H9 (cell line): ENCODE measurements around the gene SBK2. TPM values are rescaled to one million over a fixed set of nuclear protein-coding genes. Genes with fewer than 3 reads are reported as not detected.

ENCODE experiments used
- DNase-seq: peaks from one replicate; pipeline ENCODE4 v3.0.0-alpha.2; 2017
- H2AFZ ChIP-seq: one replicate; pipeline ENCODE4 v1.6.1; 2013; ENCODE audit warnings: mild to moderate bottlenecking, low read length, control low read depth, moderate library complexity
- H2AK5ac ChIP-seq: 2 replicates; pipeline ENCODE4 v1.6.1; 2013; ENCODE audit warnings: low read length, control low read depth, mixed read lengths; ENCODE audit not compliant: insufficient read length
- H2BK120ac ChIP-seq: one replicate; pipeline ENCODE4 v1.6.1; 2013; ENCODE audit warnings: low read depth, mild to moderate bottlenecking, low read length, control low read depth, inconsistent platforms; ENCODE audit not compliant: poor library complexity, severe bottlenecking
- H2BK12ac ChIP-seq: 2 replicates; pipeline ENCODE4 v1.6.1; 2013; ENCODE audit warnings: low read length, control low read depth, mixed read lengths, low read depth; ENCODE audit not compliant: insufficient read length
- H2BK15ac ChIP-seq: 2 replicates; pipeline ENCODE4 v1.6.1; 2013; ENCODE audit warnings: low read depth, low read length, control low read depth
- H2BK20ac ChIP-seq: one replicate; pipeline ENCODE4 v1.6.1; 2013; ENCODE audit warnings: low read depth, mild to moderate bottlenecking, low read length, control low read depth, inconsistent platforms; ENCODE audit not compliant: poor library complexity, severe bottlenecking
- H2BK5ac ChIP-seq: 2 replicates; pipeline ENCODE4 v1.6.1; 2013; ENCODE audit warnings: low read length, control low read depth, mixed read lengths; ENCODE audit not compliant: insufficient read length
- H3K14ac ChIP-seq: 2 replicates; pipeline ENCODE4 v1.6.1; 2013; ENCODE audit warnings: low read length, control low read depth; ENCODE audit not compliant: insufficient read depth
- H3K18ac ChIP-seq: 2 replicates; pipeline ENCODE4 v1.6.1; 2013; ENCODE audit warnings: low read depth, mild to moderate bottlenecking, mixed read lengths, low read length, control low read depth; ENCODE audit not compliant: insufficient read length
- H3K23ac ChIP-seq: 2 replicates; pipeline ENCODE4 v1.6.1; 2013; ENCODE audit warnings: low read length, control low read depth, mixed read lengths, low read depth; ENCODE audit not compliant: insufficient read length
- H3K23me2 ChIP-seq: 2 replicates; pipeline ENCODE4 v1.6.1; 2013; ENCODE audit warnings: low read depth, mild to moderate bottlenecking, mixed read lengths, low read length, control low read depth; ENCODE audit not compliant: insufficient read length, poor library complexity, severe bottlenecking
- H3K27ac ChIP-seq: 2 replicates; pipeline ENCODE4 v1.5.1; 2013; ENCODE audit warnings: low read length, control low read depth, mixed read lengths, low read depth; ENCODE audit not compliant: insufficient read length
- H3K27me3 ChIP-seq: 2 replicates; pipeline ENCODE4 v1.6.1; 2013; ENCODE audit warnings: low read length, control low read depth, inconsistent platforms; ENCODE audit not compliant: insufficient read depth
- H3K4ac ChIP-seq: 2 replicates; pipeline ENCODE4 v1.6.1; 2013; ENCODE audit warnings: low read depth, mild to moderate bottlenecking, control low read depth, inconsistent platforms, low read length, moderate library complexity
- H3K4me1 ChIP-seq: 2 replicates; pipeline ENCODE4 v1.6.1; 2013; ENCODE audit warnings: low read length, control low read depth, inconsistent platforms; ENCODE audit not compliant: insufficient read depth
- H3K4me2 ChIP-seq: 2 replicates; pipeline ENCODE4 v1.6.1; 2013; ENCODE audit warnings: low read length, control low read depth, mixed read lengths; ENCODE audit not compliant: insufficient read length, insufficient read depth
- H3K56ac ChIP-seq: 2 replicates; pipeline ENCODE4 v1.6.1; 2013; ENCODE audit warnings: low read depth, mild to moderate bottlenecking, mixed read lengths, low read length, control low read depth; ENCODE audit not compliant: insufficient read length
- H3K79me1 ChIP-seq: 2 replicates; pipeline ENCODE4 v1.6.1; 2013; ENCODE audit warnings: low read depth, mild to moderate bottlenecking, moderate library complexity, low read length, control low read depth, inconsistent platforms; ENCODE audit not compliant: insufficient read depth, poor library complexity, severe bottlenecking
- H3K79me2 ChIP-seq: 2 replicates; pipeline ENCODE4 v1.6.1; 2013; ENCODE audit warnings: low read length, control low read depth, inconsistent platforms; ENCODE audit not compliant: insufficient read depth
- H3K9ac ChIP-seq: 2 replicates; pipeline ENCODE4 v1.6.1; 2013; ENCODE audit warnings: low read length, control low read depth, mixed read lengths; ENCODE audit not compliant: insufficient read length; ENCODE audit errors: extremely low read depth
- H3K9me3 ChIP-seq: one replicate; pipeline ENCODE4 v1.6.1; 2013; ENCODE audit warnings: low read depth, low read length, inconsistent platforms; ENCODE audit not compliant: control insufficient read depth
- H3T11ph ChIP-seq: one replicate; pipeline ENCODE4 v1.6.1; 2013; ENCODE audit warnings: mild to moderate bottlenecking, low read length, control low read depth, inconsistent platforms
- H4K20me1 ChIP-seq: one replicate; pipeline ENCODE4 v1.6.1; 2013; ENCODE audit not compliant: control insufficient read depth, insufficient read length, insufficient read depth
- H4K5ac ChIP-seq: 2 replicates; pipeline ENCODE4 v1.6.1; 2013; ENCODE audit warnings: low read depth, mild to moderate bottlenecking, mixed read lengths, low read length, control low read depth; ENCODE audit not compliant: insufficient read length
- H4K8ac ChIP-seq: replicated peaks from 2 replicates; pipeline ENCODE4 v1.6.1; 2013; ENCODE audit warnings: low read length, control low read depth, mixed read lengths, low read depth; ENCODE audit not compliant: insufficient read length
- H4K91ac ChIP-seq: 2 replicates; pipeline ENCODE4 v1.6.1; 2013; ENCODE audit warnings: low read depth, mild to moderate bottlenecking, moderate library complexity, mixed read lengths, low read length, control low read depth; ENCODE audit not compliant: insufficient read length
- H3K27ac Mint-ChIP-seq, 3 experiments: 2 replicates in 2 of 3; 3 replicates in 1 of 3; pipeline ENCODE4 v1.8.0; 2020 to 2021; ENCODE audit warnings: mixed read lengths in 3 of 3, mild to moderate bottlenecking in 1 of 3, moderate library complexity in 1 of 3
- H3K27me3 Mint-ChIP-seq: 2 replicates; pipeline ENCODE4 v1.8.0; 2021; ENCODE audit warnings: low read depth, mild to moderate bottlenecking, moderate library complexity, mixed read lengths
- H3K36me3 Mint-ChIP-seq, 3 experiments: 2 replicates in 2 of 3; 3 replicates in 1 of 3; pipeline ENCODE4 v1.8.0; 2020 to 2021; ENCODE audit warnings: low read depth in 3 of 3, mixed read lengths in 3 of 3; ENCODE audit not compliant: insufficient read depth in 1 of 3
- H3K4me1 Mint-ChIP-seq, 2 experiments: 2 replicates each; pipeline ENCODE4 v1.8.0; 2020; ENCODE audit warnings: mixed read lengths in 2 of 2
- H3K4me3 Mint-ChIP-seq, 2 experiments: 2 replicates in 1 of 2; 3 replicates in 1 of 2; pipeline ENCODE4 v1.8.0; 2020 to 2021; ENCODE audit warnings: mild to moderate bottlenecking in 2 of 2, mixed read lengths in 2 of 2, moderate library complexity in 1 of 2
- H3K9me3 Mint-ChIP-seq, 2 experiments: 2 replicates in 1 of 2; 3 replicates in 1 of 2; pipeline ENCODE4 v1.8.0; 2020; ENCODE audit warnings: mild to moderate bottlenecking in 2 of 2, mixed read lengths in 2 of 2, moderate library complexity in 1 of 2
- WGBS: extraction: QIAGEN DNeasy Blood & Tissue Kit; methylation state at CpG from one replicate; pipeline ENCODE4 v1.1.7; 2013; ENCODE audit warnings: missing lambda C conversion rate, low lambda C conversion rate, mixed read lengths; ENCODE audit not compliant: insufficient read length; ENCODE audit errors: extremely low coverage; 5-methylcytosine and 5-hydroxymethylcytosine counted together
- total RNA-seq: library from RNA; stranded (reverse); gene quantifications from 2 replicates; pipeline ENCODE4 v1.2.1, GENCODE V29; 2021
- TF ChIP-seq, protein P1 (sequence below): fragments of 200-600 bp; sonication (generic); conservative IDR thresholded peaks from 3 replicates; pipeline ENCODE4 v1.8.0; 2021; ENCODE audit warnings: antibody characterized with exemption, mild to moderate bottlenecking

SBK2 gene
- total RNA-seq, 1 experiment from 2014 or later, result 2.8 TPM

DNA sequence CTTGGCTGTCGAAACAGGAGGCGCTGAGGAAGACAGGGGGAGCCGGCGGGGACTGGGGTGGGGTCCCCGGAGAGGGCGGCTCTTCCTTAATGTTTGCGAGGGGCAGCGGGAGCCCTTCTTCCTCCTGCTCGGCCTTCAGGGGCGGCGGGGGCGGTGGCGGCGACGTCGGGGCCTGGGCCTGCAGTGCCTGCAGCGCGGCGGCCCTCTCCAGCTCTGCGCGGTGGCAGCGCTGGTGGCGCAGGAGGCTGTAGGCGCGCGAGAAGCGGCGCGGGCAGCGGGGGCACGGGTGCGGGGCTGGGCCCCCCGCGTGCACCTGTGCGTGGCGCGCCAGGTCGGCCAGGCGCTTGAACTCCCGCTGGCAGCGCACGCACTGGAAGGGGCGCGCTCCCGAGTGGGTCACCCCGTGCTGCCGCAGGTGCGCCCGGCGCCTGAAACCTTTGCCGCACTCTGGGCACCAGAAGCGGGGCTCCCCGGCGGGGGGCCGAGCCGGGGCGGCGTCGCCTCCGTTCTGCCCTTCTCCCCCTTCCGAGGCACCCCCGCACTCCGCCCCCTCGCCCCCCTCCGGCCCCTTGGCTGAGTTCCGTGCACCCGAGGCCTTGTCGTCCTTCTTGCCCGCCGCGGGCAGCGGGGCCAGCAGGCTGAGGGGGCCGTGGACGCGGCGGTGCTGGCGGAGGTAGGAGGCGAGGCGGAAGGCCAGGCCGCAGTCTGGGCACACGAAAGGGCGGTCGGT, 41.3 kb upstream of the SBK2 start:
- Histone ChIP-seq H3K27ac (no peak overlapping the region), H4K91ac (no peak overlapping the region), H3K9ac (no peak overlapping the region), H2BK15ac (no peak overlapping the region), H3K27me3 (no peaks in the 10 kb centered on the region), H2BK120ac (no peak overlapping the region), H3K23me2 (no peaks in the 10 kb centered on the region), H3T11ph (no peak overlapping the region), H2BK20ac (no peak overlapping the region), H3K56ac (no peak overlapping the region), H3K4ac (no peak overlapping the region), H2AFZ (no peak overlapping the region), H2AK5ac (no peak overlapping the region), H3K4me1 (no peaks in the 10 kb centered on the region), H2BK5ac (no peak overlapping the region), H3K9me3 (no peaks in the 10 kb centered on the region), H4K8ac (no peak overlapping the region), H3K79me2 (peaks cover 1% of the 10 kb centered on the region; the same call in 1 of the 2 replicates), H4K20me1 (no peaks in the 10 kb centered on the region), H3K14ac (no peak overlapping the region), H3K18ac (no peak overlapping the region), H3K79me1 (peaks cover 3% of the 10 kb centered on the region), H3K23ac (no peak overlapping the region), H2BK12ac (no peak overlapping the region), H3K4me2 (no peak overlapping the region), H4K5ac (no peak overlapping the region)
- Mint-ChIP-seq H3K4me1 (peaks cover 9 to 15% of the 10 kb centered on the region in 2 experiments), H3K27ac (no peak overlapping the region), H3K36me3 (peaks cover 9 to 25% (median 19%) of the 10 kb centered on the region in 3 experiments), H3K9me3 (no peaks in the 10 kb centered on the region), H3K27me3 (no peaks in the 10 kb centered on the region; the same call in 1 of the 2 replicates), H3K4me3 (no peak overlapping the region)
- no peak for DNase-seq
- no CpG with 5 or more reads among the region's 83 CpGs for WGBS
- TF ChIP-seq, protein P1, sequence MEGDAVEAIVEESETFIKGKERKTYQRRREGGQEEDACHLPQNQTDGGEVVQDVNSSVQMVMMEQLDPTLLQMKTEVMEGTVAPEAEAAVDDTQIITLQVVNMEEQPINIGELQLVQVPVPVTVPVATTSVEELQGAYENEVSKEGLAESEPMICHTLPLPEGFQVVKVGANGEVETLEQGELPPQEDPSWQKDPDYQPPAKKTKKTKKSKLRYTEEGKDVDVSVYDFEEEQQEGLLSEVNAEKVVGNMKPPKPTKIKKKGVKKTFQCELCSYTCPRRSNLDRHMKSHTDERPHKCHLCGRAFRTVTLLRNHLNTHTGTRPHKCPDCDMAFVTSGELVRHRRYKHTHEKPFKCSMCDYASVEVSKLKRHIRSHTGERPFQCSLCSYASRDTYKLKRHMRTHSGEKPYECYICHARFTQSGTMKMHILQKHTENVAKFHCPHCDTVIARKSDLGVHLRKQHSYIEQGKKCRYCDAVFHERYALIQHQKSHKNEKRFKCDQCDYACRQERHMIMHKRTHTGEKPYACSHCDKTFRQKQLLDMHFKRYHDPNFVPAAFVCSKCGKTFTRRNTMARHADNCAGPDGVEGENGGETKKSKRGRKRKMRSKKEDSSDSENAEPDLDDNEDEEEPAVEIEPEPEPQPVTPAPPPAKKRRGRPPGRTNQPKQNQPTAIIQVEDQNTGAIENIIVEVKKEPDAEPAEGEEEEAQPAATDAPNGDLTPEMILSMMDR, result no peak
